NCI-H82 (cell line): ENCODE measurements around the gene LIPJ.

Experiments used
- DNase-seq: peaks from one replicate; lab custom pipeline; 2025; lab: John Stamatoyannopoulos, UW

The LIPJ gene

DNA sequence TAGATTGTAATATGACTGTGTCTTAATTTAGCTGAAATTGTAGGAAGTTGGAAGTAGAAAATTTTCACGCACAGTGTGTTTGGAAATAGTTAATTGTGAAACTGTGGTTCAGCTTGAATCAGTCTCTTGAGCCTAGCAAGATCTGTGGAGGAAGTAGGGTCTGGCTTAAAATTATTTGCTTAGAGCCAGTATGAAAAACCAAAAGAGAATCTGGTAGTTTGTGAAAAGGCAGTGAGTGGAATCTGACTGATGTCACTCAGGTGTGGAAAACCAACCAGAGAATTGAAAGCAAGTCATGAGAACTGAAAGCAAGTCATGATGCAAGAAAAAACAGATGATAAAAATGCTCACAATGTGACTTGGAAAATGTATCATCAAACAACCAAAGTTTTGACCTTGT lies 11.5 kb downstream of the LIPJ start:
- DNase-seq, result no peak

DNA sequence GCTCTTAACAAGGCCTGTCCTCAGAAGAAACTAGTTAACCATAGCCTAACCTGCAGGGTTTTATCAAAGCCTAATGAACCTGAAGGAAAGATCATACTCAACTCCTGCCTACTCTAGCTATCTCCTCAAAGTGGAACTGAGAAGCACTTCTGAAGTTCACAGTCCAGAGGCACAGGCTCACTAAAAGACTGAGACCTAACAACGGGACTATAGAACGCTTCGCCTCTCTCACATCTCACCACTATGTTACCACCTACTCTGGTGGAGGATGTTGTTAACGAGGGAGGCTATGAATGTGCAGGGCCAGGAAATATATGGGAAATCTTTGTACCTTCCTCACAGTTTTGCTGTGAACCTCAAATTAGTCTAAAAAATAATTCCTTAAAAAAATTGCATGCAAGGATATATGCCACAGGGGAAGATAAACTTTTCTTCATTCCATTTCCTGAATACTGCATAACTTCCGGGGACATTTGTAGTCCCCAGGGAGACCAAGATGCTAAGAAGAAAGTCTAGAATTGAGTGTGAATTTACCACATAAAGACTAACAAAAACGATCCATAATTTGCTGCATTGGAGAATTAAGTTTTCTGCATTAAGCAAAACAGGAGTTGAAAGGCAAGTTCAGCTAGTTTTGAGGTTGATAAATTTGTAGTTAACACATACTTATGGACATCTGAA lies 21.6 kb downstream of the LIPJ start:
- no peak for DNase-seq

GRCh38 chr10:88608780-88609179 lies 22.2 kb downstream of the LIPJ start:
- no peak for DNase-seq

GRCh38 chr10:88616250-88616977 lies 29.9 kb downstream of the LIPJ start:
- DNase-seq, result no peak

- DNase-seq, result no peak
Measured at GRCh38 chr10:88617772-88618300, 31.3 kb downstream of the LIPJ start.

DNA sequence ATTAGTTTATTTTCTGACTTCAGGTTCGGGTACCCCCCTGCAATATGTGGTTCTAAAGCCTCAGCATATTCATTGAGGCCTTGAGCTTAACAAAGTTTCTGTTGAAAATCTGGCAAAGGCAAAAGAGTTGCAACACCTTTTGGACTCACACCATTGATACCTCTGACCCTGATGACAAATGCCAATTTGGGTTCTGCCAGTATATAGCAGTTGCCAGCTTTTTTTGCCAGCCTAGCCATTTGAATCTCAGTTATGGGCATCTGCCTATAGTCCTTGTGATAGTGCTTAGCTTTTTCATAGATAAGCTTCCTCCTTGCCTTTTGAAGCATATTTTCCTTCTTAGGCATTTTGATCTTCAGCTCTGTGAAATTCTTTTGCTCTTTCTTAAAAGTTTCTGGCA lies 31.9 kb downstream of the LIPJ start:
- no peak for DNase-seq

DNA sequence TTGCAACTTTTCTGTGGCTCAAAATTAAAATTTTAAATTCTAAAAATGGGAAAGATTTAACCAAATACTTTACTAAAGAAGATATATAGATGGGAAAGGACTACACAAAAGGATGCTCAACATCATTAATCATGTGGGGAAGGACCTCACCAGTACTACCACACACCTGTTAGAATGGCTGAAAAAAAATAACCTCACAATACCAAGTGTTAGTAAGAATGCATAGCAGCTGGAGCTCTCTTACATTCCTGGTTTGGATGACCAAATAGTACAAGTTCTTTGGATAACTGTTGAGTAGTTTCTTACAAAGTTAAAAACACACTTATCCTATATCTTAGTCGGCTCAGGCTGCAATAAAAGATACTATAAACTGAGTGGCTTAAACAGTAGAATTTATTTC lies 33.9 kb downstream of the LIPJ start:
- no peak for DNase-seq

- DNase-seq, result no peak
Measured at GRCh38 chr10:88623835-88624234, 37.3 kb downstream of the LIPJ start.

DNA sequence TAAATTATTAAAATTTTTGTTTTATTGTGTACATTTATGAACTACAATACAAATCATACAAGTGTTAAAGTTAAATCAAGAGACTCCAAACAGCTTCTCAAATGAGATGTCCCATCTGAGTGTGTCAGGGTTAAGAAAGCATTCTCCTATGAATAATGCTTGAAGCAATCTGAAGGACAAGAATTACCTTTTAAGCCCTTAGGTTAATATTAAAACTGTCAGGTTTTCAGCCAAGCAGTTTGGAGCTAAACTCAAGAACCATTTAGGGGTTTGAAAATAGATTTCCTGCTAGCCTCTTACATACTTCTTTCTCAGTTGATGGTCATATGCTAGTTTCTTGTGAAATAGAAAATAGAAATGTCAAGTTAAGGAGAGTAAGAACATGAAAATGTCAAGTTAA lies 38.3 kb downstream of the LIPJ start:
- no peak for DNase-seq

DNA sequence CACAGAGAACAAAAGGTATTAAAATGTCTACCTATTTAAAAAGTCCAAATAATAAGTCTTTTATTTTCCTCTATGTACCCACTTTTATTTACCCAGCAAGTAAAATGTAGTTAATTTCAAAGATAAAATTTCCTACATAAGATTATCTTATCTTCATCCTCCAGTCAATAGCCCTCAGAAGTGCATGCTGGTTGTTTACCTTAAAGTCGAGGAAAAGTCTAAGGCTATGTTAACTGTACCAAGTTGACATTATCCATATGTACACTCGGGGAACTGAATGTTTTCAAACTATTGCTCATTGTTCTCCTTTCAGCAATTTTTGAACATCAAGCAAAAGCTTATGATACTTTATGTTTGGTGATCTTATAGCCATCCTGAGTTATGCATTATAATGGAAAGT lies 53.6 kb downstream of the LIPJ start:
- DNase-seq, result no peak

- DNase-seq, result no peak
Measured at GRCh38 chr10:88642209-88642608, 55.6 kb downstream of the LIPJ start.

- DNase-seq, result no peak
Measured at GRCh38 chr10:88642963-88643362, 56.4 kb downstream of the LIPJ start.

DNA sequence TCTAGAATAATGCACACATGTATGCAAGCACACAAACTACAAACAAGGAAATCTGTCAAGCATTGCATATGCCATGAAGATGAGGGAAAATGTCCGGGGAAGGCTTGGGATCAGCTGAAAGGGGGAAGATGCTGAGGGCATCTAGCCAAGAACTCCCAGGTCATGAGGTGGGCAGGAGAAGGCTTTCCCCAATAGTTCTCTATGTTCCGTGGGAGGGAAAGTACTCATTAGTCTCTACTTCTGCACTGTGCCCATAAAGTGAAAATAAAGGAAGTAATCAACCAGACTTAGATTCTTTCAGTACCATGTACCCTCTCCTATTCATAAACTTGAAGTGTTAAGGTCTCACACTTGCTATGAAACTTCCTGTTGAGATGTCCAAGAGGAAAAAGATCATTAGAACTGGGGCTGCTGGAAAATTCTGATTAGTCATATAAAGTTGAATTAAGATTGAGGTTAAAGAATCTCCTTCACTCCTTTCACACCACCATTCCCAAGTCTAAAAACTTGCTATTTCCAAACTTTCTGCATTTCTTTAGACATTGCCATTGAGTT lies 60.6 kb downstream of the LIPJ start:
- DNase-seq, result no peak

DNA sequence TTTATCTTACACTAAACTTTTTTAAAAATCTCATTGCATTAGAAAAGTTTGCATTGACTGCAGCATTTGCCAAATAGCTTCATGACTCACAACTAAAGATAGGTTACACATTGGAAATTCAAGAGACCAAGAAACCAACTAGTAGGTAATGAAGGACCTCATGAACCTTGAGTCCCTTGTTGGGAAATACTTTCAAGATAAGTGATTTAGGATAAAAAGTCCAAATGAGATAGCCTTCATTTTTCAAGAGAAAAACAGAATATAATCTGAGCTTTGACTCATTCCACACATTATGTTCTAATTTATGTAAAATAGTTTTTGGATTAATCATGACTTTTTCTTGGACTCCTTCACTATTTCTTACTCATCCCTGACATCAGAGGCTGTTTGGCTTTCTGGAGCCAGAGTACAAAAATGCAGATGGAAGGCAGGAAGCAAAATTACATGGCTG lies 64.6 kb downstream of the LIPJ start:
- DNase-seq, result no peak

- no peak for DNase-seq
Measured at GRCh38 chr10:88652616-88653015, 66.1 kb downstream of the LIPJ start.
